NCI-H1048 (cell line): ENCODE results near the gene JMJD4.

Experiments used
- DNase-seq: peaks from one replicate; lab custom pipeline; 2025; lab: John Stamatoyannopoulos, UW

Gene JMJD4

DNA sequence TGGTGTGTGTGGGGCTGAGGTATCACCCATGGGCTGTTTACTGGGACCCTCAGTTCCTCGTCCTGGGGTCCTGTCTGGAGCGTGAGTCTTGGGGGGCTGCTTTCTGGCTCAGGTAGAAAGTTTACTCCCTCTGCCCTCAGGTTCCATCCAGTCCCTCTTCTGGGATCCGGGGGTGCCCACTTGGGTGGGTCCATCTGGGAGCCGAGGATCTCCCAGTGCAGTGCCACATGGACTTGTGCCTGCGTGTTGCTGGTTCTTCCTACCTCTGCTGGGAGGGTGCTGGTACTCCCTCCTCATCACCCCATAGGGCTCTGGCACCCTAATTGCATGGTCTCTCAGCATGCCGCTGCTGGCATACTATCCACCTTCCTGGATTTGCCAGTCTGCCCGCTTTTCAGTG, 14.1 kb upstream of the JMJD4 start:
- DNase-seq, result no peak

DNA sequence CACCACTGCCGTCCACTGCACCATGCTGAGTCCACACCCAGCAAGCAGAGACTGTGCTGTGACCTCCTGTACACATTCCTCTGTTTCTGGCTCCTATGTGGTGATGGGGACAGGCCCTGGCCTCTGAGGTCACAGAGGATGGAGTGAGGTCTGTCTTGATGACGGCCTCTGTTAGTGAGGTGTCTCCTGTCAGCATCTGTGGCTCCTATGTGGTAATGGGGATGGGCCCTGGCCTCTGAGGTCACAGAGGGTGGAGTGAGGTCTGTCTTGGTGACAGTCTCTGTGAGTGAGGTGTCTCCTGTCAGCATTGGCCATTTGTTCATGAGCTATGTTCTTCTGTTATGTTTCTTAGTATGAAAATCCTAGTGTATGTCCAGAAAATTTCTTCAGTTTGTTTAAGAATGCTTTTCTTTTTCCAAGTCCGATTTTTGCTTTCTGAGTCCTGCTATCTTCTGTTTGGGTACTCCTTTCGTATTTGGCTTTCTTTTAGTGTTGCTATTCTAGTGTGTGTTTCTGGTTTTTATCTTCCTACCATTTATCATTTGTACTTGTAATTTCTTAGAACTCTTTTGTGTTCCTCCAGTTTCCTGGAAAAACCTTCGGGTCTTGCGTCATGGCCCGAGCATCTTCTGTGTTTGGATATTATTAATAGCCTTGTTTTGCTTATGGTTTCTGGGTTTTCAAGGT, 13.5 kb upstream of the JMJD4 start:
- DNase-seq, result no peak

DNA sequence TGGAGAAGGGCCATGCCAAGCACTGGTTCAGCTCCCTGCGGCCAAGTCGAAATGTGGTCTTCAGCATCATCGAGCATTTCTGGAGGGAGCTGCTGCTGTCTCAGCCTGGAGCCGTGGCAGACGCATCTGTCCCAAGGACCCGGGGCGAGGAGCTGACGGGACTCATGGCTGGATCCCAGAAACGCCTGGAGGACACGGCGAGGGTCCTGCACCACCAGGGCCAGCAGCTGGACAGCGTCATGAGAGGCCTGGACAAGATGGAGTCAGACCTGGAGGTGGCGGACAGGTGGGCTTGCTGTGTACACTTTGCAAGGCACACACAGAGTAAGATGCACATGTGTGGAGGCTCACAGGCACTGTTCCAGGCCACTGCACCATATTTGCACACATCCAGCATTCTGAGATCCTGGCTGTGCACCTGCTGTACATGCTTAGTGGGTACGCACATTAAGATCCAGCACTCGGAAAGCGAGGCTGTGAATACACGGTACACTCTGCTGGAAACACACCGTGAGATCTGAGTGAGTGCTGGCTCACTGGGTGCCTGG, 12.9 kb upstream of the JMJD4 start:
- no peak for DNase-seq

DNA sequence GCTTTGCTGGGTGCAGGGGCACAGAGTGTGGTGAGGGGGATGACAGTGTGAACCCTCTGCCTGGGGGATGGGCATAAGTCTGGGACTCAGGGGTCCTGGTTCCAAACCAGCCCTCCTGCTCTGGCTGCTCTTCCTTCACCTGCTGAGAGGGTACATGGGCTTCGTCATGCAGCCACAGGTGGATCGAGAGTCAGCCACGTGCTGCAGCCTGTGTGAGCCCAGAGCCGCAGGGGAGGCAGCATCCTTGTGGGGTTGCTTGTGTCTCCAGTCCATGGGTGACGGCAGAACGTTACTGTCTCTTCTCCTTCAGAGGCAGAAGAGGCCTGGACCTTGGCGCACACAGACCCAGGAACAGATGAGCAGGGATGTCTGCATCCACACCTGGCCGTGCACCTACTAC, 12.3 kb upstream of the JMJD4 start:
- no peak for DNase-seq

DNA sequence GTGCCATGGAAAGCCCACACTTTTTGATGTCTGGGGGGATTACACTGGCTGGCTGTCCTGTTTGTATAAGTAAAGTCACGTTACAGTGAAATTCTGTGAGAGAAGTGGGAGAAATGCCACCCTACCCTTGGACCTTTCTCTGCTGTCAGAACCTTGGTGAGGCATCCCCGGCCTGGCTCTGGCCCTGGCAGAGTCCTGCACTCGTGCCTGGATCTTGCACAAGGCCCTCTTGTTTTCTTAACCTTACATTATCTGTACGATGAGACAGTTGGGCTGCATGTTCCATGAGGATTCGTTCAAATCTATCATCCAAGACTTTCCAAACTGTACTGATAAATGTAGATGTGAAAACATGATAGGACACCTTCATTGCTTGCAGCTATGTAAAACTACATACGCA, 11.6 kb upstream of the JMJD4 start:
- no peak for DNase-seq

DNA sequence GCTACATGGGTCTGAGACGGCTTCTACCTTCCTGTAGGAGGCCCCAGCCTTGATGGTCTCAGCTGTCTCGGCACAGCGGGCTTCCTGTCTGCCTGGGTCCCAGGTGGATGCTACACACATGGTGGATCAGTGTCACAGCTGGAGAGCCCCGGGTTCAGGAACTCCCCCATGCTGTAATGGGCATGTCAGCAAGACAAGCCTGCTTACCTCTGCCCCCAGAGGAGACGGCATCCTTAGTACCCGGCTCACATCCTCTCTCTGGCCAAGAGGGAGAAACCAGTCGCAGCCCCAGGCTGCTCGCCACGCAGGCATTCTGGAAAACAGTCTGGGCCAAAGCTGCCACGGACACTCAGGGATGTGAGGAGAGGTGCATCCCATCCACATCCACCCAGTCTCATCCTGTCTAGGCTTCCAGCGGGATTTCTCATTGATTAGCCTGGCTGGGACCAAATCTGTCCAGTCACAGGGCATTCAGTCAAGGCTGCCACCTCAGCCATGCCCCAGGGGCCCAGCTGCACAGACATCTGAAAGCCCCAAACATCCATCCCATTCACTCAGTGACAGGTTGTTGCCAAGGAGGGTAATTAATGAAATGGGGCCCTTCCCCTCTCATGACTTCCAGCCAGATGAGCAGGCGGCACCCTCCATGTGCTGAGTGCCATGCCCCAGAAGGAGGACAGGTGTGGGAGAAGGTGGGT, 10.6 kb upstream of the JMJD4 start:
- no peak for DNase-seq

DNA sequence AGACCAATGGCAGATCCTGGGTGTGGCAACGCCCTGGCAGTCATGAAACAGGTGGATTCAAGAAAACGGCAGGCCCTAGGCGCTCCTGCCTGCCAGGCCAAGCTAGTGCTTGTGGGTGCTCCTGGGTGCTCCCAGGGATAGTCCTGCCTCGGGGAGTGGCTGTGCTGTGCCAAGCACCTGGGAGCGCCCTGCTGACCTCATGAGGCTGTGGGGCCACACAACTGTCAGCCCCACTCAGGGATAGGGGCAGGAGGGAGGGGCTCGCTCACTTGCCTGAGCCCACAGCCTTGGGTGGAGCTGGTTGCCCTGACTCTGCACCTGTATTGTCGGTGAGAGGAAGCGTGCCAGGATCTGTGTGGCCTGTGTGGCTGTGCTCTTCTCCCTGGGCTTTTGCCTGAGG, 9.6 kb upstream of the JMJD4 start:
- no peak for DNase-seq

DNA sequence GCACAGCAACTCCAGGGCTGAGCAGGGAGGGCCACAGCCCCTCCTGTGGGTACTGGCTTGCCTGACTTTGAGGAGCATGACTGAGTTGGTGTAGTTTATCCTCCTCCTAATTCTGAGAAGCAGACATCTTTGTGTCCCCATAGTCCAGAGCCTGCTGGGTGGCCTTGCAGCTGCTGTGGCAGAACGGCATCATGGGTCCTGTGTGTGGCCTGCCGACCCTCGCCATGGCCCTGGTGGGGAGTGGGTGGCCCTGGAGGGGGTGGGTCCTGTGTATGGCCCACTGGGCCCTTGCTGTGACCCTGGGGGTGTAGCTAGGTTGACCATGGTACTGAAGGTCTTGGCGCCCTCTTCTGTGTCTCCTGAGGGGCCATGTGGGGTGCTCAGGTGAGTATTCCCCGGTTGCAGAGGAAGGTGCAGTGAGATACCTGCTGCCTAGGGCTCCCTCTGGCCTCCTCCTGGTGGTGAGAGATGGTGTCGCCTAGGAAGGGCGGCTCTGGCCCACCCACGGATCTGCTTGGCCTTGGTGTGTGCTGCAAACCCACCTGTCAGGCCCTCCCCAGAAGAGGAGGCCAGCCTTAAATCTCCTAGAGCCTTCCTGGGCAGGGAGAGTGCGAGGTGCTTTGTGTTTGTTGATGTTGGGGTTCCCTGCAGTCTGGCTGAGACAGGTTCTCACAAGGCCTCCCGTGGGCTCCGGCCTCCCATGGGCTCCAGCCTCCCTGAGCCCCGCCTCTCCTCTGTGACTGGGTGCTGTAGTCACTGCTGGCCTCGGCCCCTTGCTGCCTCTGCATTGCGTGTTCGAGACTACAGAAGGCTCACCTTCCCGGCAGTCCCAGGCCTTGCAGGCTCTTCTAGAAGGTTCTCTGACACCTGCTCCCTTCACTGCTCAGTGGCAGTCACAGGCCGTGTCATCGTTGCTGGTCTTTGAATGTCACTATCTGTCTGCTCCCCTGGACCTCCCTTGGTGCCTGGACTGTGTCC, 7.9 kb upstream of the JMJD4 start:
- DNase-seq, result no peak

DNA sequence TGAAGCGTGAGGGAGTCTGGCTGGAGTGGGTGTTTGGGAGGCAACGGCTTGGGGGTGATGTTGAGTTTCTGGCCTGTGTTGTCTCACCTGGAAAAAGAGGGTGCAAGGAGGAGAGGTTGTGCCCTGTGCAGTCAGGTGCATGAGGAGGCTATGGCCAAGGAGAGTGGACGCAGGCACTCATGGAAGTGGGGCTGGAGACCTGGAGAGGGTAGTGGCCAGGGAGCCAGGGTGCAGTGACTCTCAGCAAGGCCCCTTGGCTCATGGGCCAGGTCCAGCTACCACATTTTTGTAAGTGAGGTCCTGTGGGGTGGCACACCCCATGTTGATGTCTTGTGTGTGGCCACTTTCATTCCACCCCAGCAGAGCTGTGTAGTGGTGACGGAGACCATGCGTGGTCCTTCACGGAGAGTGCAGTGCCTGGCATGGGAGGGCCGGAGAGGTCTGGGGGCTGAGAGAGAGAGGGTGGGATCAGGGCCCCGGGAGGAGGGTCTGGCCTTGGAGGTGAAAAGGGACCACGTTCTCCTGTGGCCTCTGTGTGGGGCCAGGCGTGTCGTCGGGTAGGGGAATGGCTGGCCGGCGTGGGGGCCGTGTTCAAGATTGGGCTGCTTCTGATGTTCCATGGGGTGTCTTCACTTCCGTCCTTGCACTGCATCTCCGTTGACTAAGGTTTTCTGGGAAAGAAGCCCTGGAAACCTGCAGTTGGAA, 6.2 kb upstream of the JMJD4 start:
- no peak for DNase-seq

DNA sequence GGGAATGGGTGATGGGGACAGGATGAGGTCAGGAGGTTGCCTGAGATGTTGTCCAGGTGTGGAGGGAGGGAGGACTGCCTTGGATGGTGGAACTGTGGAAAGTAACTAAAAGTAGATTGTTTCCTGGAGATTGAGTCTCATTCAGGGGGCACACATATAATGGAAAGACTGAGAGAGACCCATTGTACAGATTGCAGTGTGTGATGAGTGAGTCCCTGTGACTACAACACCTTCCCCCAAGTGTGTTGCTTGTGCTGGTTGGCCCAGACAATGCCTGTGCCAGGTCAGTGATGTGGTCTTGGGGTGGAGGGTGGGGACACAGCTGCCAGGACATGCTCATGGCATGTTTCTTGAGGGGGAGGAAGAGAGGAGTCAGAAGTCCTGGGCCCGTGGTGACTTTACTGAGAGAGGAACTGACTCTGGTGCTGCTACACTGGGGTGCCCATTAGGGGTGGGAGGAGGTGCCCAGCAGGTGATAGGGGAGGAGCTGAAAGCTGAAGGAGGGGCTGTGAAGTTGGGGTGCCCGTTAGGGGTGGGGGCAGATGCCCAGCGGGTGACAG, 5.4 kb upstream of the JMJD4 start:
- no peak for DNase-seq

DNA sequence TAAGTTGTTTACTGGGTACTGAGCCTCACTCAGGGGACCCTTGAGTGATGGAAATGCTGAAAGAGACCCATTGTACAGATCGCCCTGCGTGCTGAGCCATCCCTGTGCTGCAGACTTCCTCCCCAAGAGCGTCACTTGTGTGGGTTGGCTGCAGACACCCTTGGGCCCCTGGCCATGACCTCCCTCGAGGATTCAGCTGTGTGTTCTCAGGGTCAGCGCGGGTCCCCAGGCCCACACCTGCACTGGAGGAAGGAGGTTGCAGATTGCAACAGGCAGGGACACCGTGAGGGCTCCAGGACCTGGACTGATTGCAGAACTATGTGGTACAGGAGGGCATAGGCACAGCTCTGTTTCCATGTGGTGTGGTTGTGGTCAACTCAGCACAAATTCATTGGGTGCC, 4.5 kb upstream of the JMJD4 start:
- no peak for DNase-seq

DNA sequence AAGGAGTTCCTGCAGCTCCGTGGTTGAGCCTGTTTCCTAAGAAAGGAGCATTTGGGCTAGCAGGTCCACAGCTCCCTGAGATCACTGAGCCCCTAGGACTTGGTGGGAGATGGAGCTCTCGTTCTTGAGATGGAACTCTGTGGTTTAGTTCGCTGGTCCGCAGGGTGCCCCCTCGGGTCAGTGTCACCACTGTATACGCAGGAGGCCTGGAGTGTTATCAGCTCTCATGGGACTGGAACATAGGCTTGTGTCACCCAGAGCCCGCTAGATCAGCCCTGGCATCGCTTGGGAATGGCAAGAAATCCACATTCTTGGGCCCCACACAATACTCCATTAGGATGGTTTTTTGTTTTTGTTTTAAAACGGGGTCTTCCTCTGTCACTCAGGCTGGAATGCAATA, 3.7 kb upstream of the JMJD4 start:
- DNase-seq, result no peak

DNA sequence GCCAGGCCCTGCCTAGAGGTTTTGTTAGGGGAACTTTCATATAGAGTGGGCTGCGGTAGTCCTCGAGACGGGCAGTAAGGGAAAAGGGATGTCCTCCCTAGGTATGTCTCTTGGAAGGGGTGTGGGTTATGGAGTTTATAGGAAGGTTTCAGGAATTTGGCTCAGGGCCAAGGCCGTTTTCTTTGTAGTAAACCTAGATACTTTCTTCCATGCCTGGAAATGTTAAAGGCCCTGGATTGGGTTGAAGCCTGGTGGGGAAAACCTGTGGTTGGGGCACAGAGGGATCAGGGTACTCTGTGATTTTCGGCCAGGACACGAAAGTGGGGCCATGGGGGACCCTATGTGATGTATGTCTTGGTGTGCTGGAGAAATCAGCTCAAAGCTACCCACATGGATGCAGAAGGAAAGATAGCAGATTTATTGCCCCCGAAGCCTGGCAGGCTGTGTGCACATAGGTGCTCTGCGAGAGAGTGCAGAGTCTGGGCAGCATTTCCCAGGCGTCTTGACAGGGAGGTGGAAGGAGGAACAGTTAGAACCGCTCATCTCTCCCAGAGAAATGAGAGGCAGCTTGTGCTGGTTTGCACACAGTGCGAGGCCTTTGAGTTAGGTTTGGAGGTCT, 1.8 kb upstream of the JMJD4 start:
- no peak for DNase-seq

DNA sequence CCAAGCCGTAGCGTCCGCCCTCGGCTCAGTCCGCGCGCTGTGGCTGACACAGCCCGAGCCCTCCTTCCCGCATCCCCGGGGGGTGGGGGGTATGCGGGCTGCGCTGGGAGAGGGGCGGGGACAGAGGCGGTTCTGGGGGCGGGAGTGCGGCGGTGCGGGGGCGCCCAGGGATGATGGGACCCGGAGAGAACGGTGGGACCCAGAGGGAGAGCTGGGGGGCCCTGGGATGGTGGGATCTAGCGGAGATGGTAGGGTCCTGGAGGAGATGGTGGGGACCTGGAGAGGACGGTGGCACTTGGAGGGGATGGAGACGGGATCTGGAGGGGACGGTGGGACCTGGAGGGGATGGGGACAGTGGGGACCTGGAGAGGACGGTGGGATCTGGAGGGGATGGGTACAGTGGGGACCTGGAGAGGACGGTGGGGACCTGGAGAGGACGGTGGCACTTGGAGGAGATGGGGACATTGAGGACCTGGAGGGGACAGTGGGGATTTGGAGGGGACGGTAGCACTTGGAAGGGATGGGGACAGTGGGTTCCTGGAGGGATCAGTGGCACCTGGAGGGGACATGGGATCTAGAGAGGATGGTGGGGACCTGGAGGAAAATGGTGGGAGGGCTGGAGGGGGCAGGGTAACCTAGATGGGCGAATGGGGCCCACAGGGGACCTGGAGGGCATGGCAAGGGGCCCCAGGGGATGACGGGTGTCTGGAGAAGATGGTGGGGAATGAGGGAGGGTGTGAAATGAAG, 610 bp upstream of the JMJD4 start:
- DNase-seq, result no peak

DNA sequence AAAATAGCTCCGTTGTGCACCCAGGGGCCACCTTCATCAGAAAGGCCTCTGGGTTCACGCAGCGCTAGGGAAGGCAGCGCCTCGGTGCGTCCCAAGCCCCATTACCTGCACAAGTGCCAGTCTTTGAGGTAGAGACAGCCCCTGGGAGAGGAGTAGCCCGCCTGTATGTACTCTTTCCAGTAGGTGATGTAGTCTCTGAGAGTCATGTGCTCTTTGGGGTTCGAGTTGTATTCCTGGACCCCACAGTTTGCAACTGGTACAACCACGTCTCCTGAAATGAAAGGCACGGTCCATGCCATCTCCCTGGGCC, 601 bp downstream of the JMJD4 start:
- DNase-seq, result no peak

DNA sequence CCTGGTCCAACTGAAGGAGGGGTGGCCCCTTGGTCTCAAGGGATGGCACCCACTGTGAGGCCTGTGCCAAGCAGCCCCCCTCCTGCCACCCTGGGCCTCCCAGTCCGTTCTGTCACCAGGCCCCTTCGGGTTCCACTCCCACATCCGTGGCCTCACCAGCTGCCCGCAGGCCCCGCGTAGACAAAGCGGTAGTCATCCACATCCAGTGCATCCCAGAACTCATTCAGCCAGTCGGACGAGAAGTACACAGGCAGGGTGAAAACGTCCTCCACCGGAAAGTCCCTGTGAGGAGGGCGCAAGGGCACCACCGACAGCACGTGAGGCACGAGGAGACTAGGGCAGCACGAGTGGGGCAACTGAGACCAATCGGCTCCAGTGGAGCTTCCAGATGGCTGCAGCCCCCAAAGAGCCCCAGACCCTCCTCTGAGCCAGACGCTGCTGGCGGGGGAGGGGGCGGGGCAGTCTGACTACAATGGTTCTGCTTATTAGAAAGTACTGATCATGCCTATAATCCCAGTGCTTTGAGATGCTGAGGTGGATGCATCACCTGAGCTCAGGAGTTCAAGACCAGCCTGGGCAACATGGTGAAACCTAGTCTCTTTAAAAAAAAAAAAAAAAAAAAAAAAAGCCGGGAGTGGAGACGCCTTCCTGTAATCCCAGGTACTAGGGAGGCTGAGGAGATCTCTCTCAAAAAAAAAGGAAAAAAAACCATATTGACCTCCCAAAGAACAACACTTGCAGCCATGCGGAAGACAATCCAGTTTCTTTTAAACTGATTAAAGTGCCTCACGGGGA, 1.2 kb downstream of the JMJD4 start:
- no peak for DNase-seq

DNA sequence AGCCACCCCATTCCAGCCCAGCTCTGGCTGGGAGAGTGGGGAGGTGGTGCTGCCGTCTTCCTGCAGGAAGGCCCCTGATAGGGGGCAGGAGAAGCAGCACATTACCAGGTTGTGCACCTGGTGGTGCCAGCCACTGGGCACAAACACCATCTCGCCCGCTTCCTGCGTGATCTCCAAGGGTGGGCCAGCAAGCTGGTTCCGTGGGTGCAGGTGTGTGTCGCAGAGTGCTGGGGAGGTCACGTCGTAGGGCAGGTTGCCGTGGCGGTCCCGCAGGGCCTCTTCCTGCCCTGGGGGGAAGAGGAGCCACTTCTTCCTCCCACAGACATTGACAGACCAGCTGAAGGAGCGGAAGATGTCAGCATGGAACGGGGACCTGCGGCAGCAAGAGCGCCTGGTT, 1.8 kb downstream of the JMJD4 start:
- no peak for DNase-seq

DNA sequence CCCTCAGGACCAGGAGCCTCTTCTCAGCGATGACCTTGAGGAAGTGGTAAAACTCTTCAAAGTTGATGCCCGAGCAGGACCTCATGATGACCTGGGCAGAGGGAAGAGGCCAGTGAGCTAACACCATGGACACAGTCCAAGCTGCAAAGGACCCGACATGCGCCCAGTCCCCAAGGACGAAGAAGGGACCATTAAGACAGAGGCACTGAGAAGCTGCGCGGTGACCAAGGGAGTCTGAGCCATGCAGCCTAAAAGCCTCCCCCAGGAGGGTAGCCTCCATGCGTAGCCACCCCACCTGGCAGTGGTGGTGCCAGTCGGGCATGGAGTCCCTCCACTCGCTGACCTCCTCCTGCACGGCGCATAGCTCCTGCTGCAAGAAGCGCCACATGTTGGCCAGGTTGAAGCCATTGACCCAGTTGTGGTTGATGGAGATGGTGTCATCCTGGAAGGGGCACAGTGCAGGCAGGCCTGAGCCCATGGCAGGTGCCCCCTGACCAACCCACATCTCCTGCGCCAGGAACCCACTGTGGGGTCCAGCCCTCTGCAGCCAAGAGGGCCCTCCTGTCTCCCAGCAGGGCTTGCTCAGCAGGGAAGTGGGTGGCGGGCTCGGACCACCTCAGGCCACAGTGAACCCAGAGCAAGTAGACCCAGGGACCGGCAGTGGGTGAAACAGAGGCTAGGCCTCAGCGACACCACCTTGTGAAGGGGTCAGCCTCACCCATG, 2.4 kb downstream of the JMJD4 start:
- no peak for DNase-seq
